WTC11 (cell line): ENCODE results near the gene COPZ2.

ENCODE experiments used
- E2F5 ChIP-seq: sonication (generic); formaldehyde crosslinking; IDR thresholded peaks from 2 replicates; pipeline ENCODE4 v1.8.1; 2022; ENCODE audit warnings: mild to moderate bottlenecking, moderate library complexity, missing genetic modification reagents
- NFE2L1 ChIP-seq: sonication (generic); formaldehyde crosslinking; IDR thresholded peaks from 2 replicates; pipeline ENCODE4 v1.8.1; 2023; ENCODE audit warnings: missing genetic modification reagents
- USF2 ChIP-seq: sonication (generic); formaldehyde crosslinking; IDR thresholded peaks from 2 replicates; pipeline ENCODE4 v1.8.1; 2023; ENCODE audit warnings: mild to moderate bottlenecking, missing genetic modification reagents, moderate library complexity
- TF ChIP-seq, protein P1 (sequence below): sonication (generic); formaldehyde crosslinking; IDR thresholded peaks from 2 replicates; pipeline ENCODE4 v1.8.0; 2023; ENCODE audit warnings: missing genetic modification reagents
- TF ChIP-seq, protein P2 (sequence below): sonication (generic); formaldehyde crosslinking; IDR thresholded peaks from 2 replicates; pipeline ENCODE4 v1.8.1; 2022; ENCODE audit warnings: low read depth, mild to moderate bottlenecking, moderate library complexity, missing genetic modification reagents, borderline replicate concordance
- TF ChIP-seq, protein P3 (sequence below): fragments of 200-600 bp; IDR thresholded peaks from 2 replicates; pipeline ENCODE4 v1.8.0; 2022; ENCODE audit warnings: antibody characterized with exemption
- TF ChIP-seq, protein P4 (sequence below): sonication (generic); formaldehyde crosslinking; IDR thresholded peaks from 2 replicates; pipeline ENCODE4 v1.8.1; 2023; ENCODE audit warnings: mild to moderate bottlenecking, missing genetic modification reagents, borderline replicate concordance

GRCh38 chr17:47980541-47980940 lies 57.1 kb downstream of the COPZ2 start:
- TF ChIP-seq, protein P1, sequence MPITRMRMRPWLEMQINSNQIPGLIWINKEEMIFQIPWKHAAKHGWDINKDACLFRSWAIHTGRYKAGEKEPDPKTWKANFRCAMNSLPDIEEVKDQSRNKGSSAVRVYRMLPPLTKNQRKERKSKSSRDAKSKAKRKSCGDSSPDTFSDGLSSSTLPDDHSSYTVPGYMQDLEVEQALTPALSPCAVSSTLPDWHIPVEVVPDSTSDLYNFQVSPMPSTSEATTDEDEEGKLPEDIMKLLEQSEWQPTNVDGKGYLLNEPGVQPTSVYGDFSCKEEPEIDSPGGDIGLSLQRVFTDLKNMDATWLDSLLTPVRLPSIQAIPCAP = no peak
- no peak for TF ChIP-seq USF2 (CRISPR knock-in tag)
- TF ChIP-seq, protein P2, sequence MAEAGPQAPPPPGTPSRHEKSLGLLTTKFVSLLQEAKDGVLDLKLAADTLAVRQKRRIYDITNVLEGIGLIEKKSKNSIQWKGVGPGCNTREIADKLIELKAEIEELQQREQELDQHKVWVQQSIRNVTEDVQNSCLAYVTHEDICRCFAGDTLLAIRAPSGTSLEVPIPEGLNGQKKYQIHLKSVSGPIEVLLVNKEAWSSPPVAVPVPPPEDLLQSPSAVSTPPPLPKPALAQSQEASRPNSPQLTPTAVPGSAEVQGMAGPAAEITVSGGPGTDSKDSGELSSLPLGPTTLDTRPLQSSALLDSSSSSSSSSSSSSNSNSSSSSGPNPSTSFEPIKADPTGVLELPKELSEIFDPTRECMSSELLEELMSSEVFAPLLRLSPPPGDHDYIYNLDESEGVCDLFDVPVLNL = no peak
- TF ChIP-seq, protein P3, sequence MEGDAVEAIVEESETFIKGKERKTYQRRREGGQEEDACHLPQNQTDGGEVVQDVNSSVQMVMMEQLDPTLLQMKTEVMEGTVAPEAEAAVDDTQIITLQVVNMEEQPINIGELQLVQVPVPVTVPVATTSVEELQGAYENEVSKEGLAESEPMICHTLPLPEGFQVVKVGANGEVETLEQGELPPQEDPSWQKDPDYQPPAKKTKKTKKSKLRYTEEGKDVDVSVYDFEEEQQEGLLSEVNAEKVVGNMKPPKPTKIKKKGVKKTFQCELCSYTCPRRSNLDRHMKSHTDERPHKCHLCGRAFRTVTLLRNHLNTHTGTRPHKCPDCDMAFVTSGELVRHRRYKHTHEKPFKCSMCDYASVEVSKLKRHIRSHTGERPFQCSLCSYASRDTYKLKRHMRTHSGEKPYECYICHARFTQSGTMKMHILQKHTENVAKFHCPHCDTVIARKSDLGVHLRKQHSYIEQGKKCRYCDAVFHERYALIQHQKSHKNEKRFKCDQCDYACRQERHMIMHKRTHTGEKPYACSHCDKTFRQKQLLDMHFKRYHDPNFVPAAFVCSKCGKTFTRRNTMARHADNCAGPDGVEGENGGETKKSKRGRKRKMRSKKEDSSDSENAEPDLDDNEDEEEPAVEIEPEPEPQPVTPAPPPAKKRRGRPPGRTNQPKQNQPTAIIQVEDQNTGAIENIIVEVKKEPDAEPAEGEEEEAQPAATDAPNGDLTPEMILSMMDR = no peak
- no peak for TF ChIP-seq E2F5 (CRISPR knock-in tag)
- TF ChIP-seq, protein P4, sequence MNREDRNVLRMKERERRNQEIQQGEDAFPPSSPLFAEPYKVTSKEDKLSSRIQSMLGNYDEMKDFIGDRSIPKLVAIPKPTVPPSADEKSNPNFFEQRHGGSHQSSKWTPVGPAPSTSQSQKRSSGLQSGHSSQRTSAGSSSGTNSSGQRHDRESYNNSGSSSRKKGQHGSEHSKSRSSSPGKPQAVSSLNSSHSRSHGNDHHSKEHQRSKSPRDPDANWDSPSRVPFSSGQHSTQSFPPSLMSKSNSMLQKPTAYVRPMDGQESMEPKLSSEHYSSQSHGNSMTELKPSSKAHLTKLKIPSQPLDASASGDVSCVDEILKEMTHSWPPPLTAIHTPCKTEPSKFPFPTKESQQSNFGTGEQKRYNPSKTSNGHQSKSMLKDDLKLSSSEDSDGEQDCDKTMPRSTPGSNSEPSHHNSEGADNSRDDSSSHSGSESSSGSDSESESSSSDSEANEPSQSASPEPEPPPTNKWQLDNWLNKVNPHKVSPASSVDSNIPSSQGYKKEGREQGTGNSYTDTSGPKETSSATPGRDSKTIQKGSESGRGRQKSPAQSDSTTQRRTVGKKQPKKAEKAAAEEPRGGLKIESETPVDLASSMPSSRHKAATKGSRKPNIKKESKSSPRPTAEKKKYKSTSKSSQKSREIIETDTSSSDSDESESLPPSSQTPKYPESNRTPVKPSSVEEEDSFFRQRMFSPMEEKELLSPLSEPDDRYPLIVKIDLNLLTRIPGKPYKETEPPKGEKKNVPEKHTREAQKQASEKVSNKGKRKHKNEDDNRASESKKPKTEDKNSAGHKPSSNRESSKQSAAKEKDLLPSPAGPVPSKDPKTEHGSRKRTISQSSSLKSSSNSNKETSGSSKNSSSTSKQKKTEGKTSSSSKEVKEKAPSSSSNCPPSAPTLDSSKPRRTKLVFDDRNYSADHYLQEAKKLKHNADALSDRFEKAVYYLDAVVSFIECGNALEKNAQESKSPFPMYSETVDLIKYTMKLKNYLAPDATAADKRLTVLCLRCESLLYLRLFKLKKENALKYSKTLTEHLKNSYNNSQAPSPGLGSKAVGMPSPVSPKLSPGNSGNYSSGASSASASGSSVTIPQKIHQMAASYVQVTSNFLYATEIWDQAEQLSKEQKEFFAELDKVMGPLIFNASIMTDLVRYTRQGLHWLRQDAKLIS (CRISPR knock-in tag) = no peak
- TF ChIP-seq NFE2L1 = no peak
